K562 (cell line): ENCODE data around the gene DLGAP1. TPM values are rescaled to one million over a fixed set of nuclear protein-coding genes. Genes with fewer than 3 reads are reported as not detected.

ENCODE experiments used
- ATAC-seq: fragments of 200-7000 bp; cut with Tn5 transposase; 3 replicates; pipeline ENCODE4 v1.9.1; 2020; ENCODE audit warnings: moderate library complexity
- BruUV-seq: library from RNA; stranded (reverse); fragments of 400-500 nt; replicated peaks from 2 replicates; lab custom pipeline; 2021; lab: Mats Ljungman, UMichigan
- CTCF ChIA-PET: fragments of 300-600 bp; formaldehyde crosslinking; extraction: SDS; loops from one replicate; lab custom pipeline; 2021; ENCODE audit warnings: low intra/inter-chr PET ratio; lab: Yijun Ruan, JAX
- POLR2A ChIA-PET: fragments of 300-600, 350-650 bp; sonication (Branson Sonifier 250); formaldehyde crosslinking; extraction: SDS; loops from one replicate; lab custom pipeline; 2021; ENCODE audit warnings: antibody characterized with exemption, inconsistent platforms; lab: Yijun Ruan, JAX
- DNase-seq, 4 experiments: peaks; one replicate each; pipeline versions ENCODE4 v3.0.0 to v3.0.0-alpha.2; 2011 to 2018; ENCODE audit warnings: low spot score in 3 of 4, mixed read lengths in 3 of 4; ENCODE audit errors: extremely low read depth in 1 of 4
- FAIRE-seq: peaks from 2 replicates; lab custom pipeline; 2011; peaks lifted over from hg19 to GRCh38; lab: Jason Lieb, UNC
- H2AFZ ChIP-seq: 2 replicates; pipeline ENCODE4 v1.6.0; 2011; ENCODE audit warnings: low read depth, low read length, control low read depth, inconsistent platforms
- H3K27ac ChIP-seq: fragments of 200-600 bp; 3 replicates; pipeline ENCODE4 v1.8.0; 2011; ENCODE audit warnings: low read depth, mild to moderate bottlenecking, control low read depth, inconsistent platforms, low read length, moderate library complexity, mixed read lengths; ENCODE audit errors: extremely low read depth
- H3K27me3 ChIP-seq, 2 experiments: fragments of 300-600 bp in 1 of 2; 2 replicates in 1 of 2; 3 replicates in 1 of 2; pipeline versions ENCODE4 v1.6.0 to v1.8.0; 2011; ENCODE audit warnings: inconsistent platforms in 2 of 2, low read length in 2 of 2, mild to moderate bottlenecking in 1 of 2, mixed read lengths in 1 of 2, moderate library complexity in 1 of 2; ENCODE audit not compliant: control insufficient read depth in 2 of 2, insufficient read depth in 2 of 2
- H3K36me3 ChIP-seq: fragments of 300-600 bp; 3 replicates; pipeline ENCODE4 v1.8.0; 2011; ENCODE audit warnings: mild to moderate bottlenecking, low read length, inconsistent platforms; ENCODE audit not compliant: control insufficient read depth, insufficient read depth
- H3K4me1 ChIP-seq, 2 experiments: fragments of 200-600 bp in 1 of 2; replicated peaks in 1 of 2; 2 replicates in 1 of 2; 3 replicates in 1 of 2; pipeline versions ENCODE4 v1.5.1 to v1.8.0; 2011; ENCODE audit warnings: inconsistent platforms in 2 of 2, low read length in 2 of 2, mild to moderate bottlenecking in 1 of 2, mixed read lengths in 1 of 2, moderate library complexity in 1 of 2; ENCODE audit not compliant: control insufficient read depth in 2 of 2, insufficient read depth in 2 of 2
- H3K4me2 ChIP-seq: 2 replicates; pipeline ENCODE4 v1.6.1; 2011; ENCODE audit warnings: low read length, control low read depth, inconsistent platforms, mixed read lengths; ENCODE audit not compliant: insufficient read depth
- H3K4me3 ChIP-seq: fragments of 200-600 bp; sonication (generic), shearing (Covaris generic); 2 replicates; pipeline ENCODE4 v1.5.1; 2016; ENCODE audit warnings: control low read depth, inconsistent platforms
- H3K79me2 ChIP-seq: fragments of 200-600 bp; 3 replicates; pipeline ENCODE4 v1.8.0; 2011; ENCODE audit warnings: low read length, inconsistent platforms; ENCODE audit not compliant: control insufficient read depth, insufficient read depth
- H3K9ac ChIP-seq, 2 experiments: 2 replicates each; pipeline versions ENCODE4 v1.6.0 to v1.6.1; 2011; ENCODE audit warnings: low read depth in 2 of 2, low read length in 2 of 2, control low read depth in 1 of 2, inconsistent platforms in 1 of 2, mild to moderate bottlenecking in 1 of 2, mixed read lengths in 1 of 2; ENCODE audit not compliant: insufficient read depth in 1 of 2
- H3K9me1 ChIP-seq: one replicate; pipeline ENCODE4 v1.6.0; 2011; ENCODE audit warnings: inconsistent platforms, mild to moderate bottlenecking, low read length, moderate library complexity; ENCODE audit not compliant: control insufficient read depth, insufficient read depth
- H3K9me3 ChIP-seq: replicated peaks from 2 replicates; pipeline ENCODE4 v1.5.1; 2011; ENCODE audit warnings: low read depth, low read length, inconsistent platforms; ENCODE audit not compliant: control insufficient read depth, insufficient read depth
- H4K20me1 ChIP-seq: replicated peaks from 2 replicates; pipeline ENCODE4 v1.6.1; 2011; ENCODE audit warnings: low read length, inconsistent platforms, mixed read lengths; ENCODE audit not compliant: control insufficient read depth, insufficient read depth
- ARID1B ChIP-seq: fragments of 450-650 bp; IDR thresholded peaks from 2 replicates; pipeline ENCODE4 v1.6.1; 2016; ENCODE audit warnings: antibody characterized with exemption, mild to moderate bottlenecking, inconsistent platforms
- BCOR ChIP-seq: fragments of 450-650 bp; IDR thresholded peaks from 2 replicates; pipeline ENCODE4 v1.6.1; 2016
- CREM ChIP-seq: IDR thresholded peaks from 2 replicates; pipeline ENCODE4 v1.6.1; 2014; ENCODE audit warnings: antibody characterized with exemption, low read depth
- HSF4 ChIP-seq: fragments of 250-450 bp; sonication (Bioruptor Pico); IDR thresholded peaks from 2 replicates; pipeline ENCODE4 v2.1.2; 2022; ENCODE audit warnings: mild to moderate bottlenecking, moderate library complexity, borderline replicate concordance
- MTA1 ChIP-seq: fragments of 450-650 bp; IDR thresholded peaks from 2 replicates; pipeline ENCODE4 v1.6.1; 2017; ENCODE audit warnings: borderline replicate concordance
- MYNN ChIP-seq, 2 experiments: sonication (generic); formaldehyde crosslinking in 1 of 2; IDR thresholded peaks; 2 replicates each; pipeline versions ENCODE4 v1.5.0 to v1.6.1; 2016 to 2020; ENCODE audit warnings: antibody characterized with exemption in 1 of 2, missing genetic modification reagents in 1 of 2
- PYGO2 ChIP-seq: fragments of 450-650 bp; IDR thresholded peaks from 2 replicates; pipeline ENCODE4 v1.6.1; 2016; ENCODE audit warnings: mild to moderate bottlenecking, missing genetic modification characterization, moderate library complexity, missing compliant biosample characterization
- RBBP5 ChIP-seq: fragments of 200-600 bp; sonication (generic); IDR thresholded peaks from 2 replicates; pipeline ENCODE4 v1.6.1; 2012; ENCODE audit warnings: borderline replicate concordance, mild to moderate bottlenecking, low read length, control low read depth, inconsistent platforms; ENCODE audit not compliant: insufficient read depth, poor library complexity, severe bottlenecking
- RBFOX2 ChIP-seq: fragments of 200-400 bp; formaldehyde crosslinking; IDR thresholded peaks from 2 replicates; pipeline ENCODE4 v1.6.1; 2017; ENCODE audit warnings: low read depth, mild to moderate bottlenecking, low read length, moderate library complexity
- RCOR1 ChIP-seq, 2 experiments: IDR thresholded peaks; 2 replicates each; pipeline ENCODE4 v1.6.1; 2012; ENCODE audit warnings: low read depth in 2 of 2, low read length in 2 of 2, borderline replicate concordance in 1 of 2, improper control_type of control experiment in 1 of 2
- SP1 ChIP-seq: sonication (generic); formaldehyde crosslinking; IDR thresholded peaks from 2 replicates; pipeline ENCODE4 v1.8.1; 2022; ENCODE audit warnings: mild to moderate bottlenecking, missing genetic modification reagents
- SRF ChIP-seq, 2 experiments: fragments of 250-450, 450-650 bp in 1 of 2; sonication (Bioruptor Pico) in 1 of 2; sonication (generic) in 1 of 2; formaldehyde crosslinking; IDR thresholded peaks; 2 replicates each; pipeline versions ENCODE4 v1.5.0 to v1.5.1; 2020 to 2022; ENCODE audit warnings: mild to moderate bottlenecking in 1 of 2, missing genetic modification reagents in 1 of 2
- TARDBP ChIP-seq: fragments of 450-650 bp; IDR thresholded peaks from 2 replicates; pipeline ENCODE4 v1.6.1; 2016
- TBP ChIP-seq: optimal IDR thresholded peaks from 2 replicates; pipeline ENCODE3; 2011; ENCODE audit warnings: low read depth, low read length, improper control_type of control experiment
- ZNF175 ChIP-seq: fragments of 200-800 bp; sonication (Bioruptor generic); IDR thresholded peaks from 2 replicates; pipeline ENCODE4 v1.6.1; 2016; ENCODE audit warnings: low read depth, mild to moderate bottlenecking, missing genetic modification characterization, missing compliant biosample characterization
- ZNF184 ChIP-seq: sonication (generic); formaldehyde crosslinking; IDR thresholded peaks from 2 replicates; pipeline ENCODE4 v1.5.0; 2020; ENCODE audit warnings: missing genetic modification reagents
- ZNF445 ChIP-seq: fragments of 250-450 bp; sonication (Bioruptor Pico); IDR thresholded peaks from 2 replicates; pipeline ENCODE4 v1.4.0; 2020; ENCODE audit warnings: low read depth, mild to moderate bottlenecking, moderate library complexity
- WGBS: fragments of 100-300 bp; shearing (Covaris generic); methylation state at CpG from one replicate; pipeline ENCODE4 v1.1.6; 2016; ENCODE audit warnings: low coverage, mixed read lengths; ENCODE audit not compliant: insufficient coverage; ENCODE audit errors: missing lambda C conversion rate; 5-methylcytosine and 5-hydroxymethylcytosine counted together
- in situ Hi-C: fragments of 300-500 bp; cut with MboI; formaldehyde crosslinking; loops from 4 replicates; pipeline ENCODE4 v1.15.0; 2018; ENCODE audit warnings: inconsistent platforms, mixed read lengths
- intact Hi-C: fragments of 100-400 bp; cut with micrococcal nuclease; formaldehyde crosslinking; loops from 2 replicates; pipeline ENCODE4 v1.14.2; 2022
- polyA plus RNA-seq, 8 experiments: library from polyadenylated mRNA; depleted of rRNA in 4 of 8; stranded (reverse) in 5 of 8; unstranded in 3 of 8; fragments of >200 nt; fragmentation: Nextera tagmentation in 2 of 8; fragmentation: Illumina TruSeq in 1 of 8; extraction: Ambion mirVana in 2 of 8; extraction: Trizol in 1 of 8; gene quantifications; 2 replicates each; pipeline versions ENCODE4 v1.2.1 to v1.2.3, GENCODE V29; 2011 to 2014; ENCODE audit warnings: inconsistent platforms in 1 of 8, missing spikeins in 1 of 8
- total RNA-seq, 7 experiments: library from RNA; depleted of rRNA in 6 of 7; stranded (reverse); fragments of >200 nt in 6 of 7; fragmentation: Illumina TruSeq in 2 of 7; extraction: Trizol in 2 of 7; gene quantifications; 2 replicates each; pipeline versions ENCODE4 v1.2.1 to v1.2.3, GENCODE V29; 2011 to 2021; ENCODE audit warnings: low replicate concordance in 1 of 7
- TF ChIP-seq, protein P1 (sequence below): fragments of 450-650 bp; IDR thresholded peaks from 2 replicates; pipeline ENCODE4 v1.6.1; 2016

The DLGAP1 gene
- total and polyA plus RNA-seq, 9 of the 15 experiments (the other 6 are each of a cell fraction or from before 2014, with no cell fraction given): 0.04 to 0.22 (median 0.08) TPM

GRCh38 chr18:3706279-3707097 is 748.6 kb downstream of the DLGAP1 start:
- H3K27me3 ChIP-seq: no peaks in the 10 kb centered on the region
- H3K9me3 ChIP-seq: no peaks in the 10 kb centered on the region
- H3K4me2 ChIP-seq: peak overlapping the region; percentile 60; the same call in 1 of the 2 replicates
- H3K79me2 ChIP-seq: no peaks in the 10 kb centered on the region
- no TSS peak for BruUV-seq
- peak; percentile 98 for FAIRE-seq
- H2AFZ ChIP-seq: peak overlapping the region; percentile 60
- no peak overlapping the region for H3K4me3 ChIP-seq
- intact Hi-C loops (no loop called here), in situ Hi-C loops (no loop called here)
- ATAC-seq: peak; percentile 88
- no peaks in the 10 kb centered on the region for H3K9me1 ChIP-seq
- ChIA-PET POLR2A (interaction anchor here (0.6 to 1.7 kb wide), 9 partner anchors 10 to 1080 kb away, joined by 3 to 7 read pairs (median 4); no protein-coding TSS in a partner anchor), CTCF (interaction anchor here (1.5 kb wide), 1 partner anchor 289 kb away, joined by 4 read pairs; no protein-coding TSS in a partner anchor)
- H3K9ac ChIP-seq: peak overlapping the region in 1 of 2 experiments; percentile 17; a peak in 1 of 4 replicates
- peak; percentile 86 to 97 (median 90) for DNase-seq
- 7% methylated on average over 9 of the region's 9 CpGs for WGBS
- no peaks in the 10 kb centered on the region for H4K20me1 ChIP-seq
- peak overlapping the region; percentile 60 for H3K27ac ChIP-seq
- H3K4me1 ChIP-seq: peaks cover 25 to 41% of the 10 kb centered on the region in 2 experiments; a peak in 3 of 5 replicates
- H3K36me3 ChIP-seq: no peaks in the 10 kb centered on the region
- TF ChIP-seq, protein P1, sequence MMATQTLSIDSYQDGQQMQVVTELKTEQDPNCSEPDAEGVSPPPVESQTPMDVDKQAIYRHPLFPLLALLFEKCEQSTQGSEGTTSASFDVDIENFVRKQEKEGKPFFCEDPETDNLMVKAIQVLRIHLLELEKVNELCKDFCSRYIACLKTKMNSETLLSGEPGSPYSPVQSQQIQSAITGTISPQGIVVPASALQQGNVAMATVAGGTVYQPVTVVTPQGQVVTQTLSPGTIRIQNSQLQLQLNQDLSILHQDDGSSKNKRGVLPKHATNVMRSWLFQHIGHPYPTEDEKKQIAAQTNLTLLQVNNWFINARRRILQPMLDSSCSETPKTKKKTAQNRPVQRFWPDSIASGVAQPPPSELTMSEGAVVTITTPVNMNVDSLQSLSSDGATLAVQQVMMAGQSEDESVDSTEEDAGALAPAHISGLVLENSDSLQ: peak; percentile 89
- peak; percentile 59; the same call in 1 of the 2 replicates for TF ChIP-seq SP1 (CRISPR knock-in tag)
- TF ChIP-seq HSF4: 0 out of 2 replicates have a peak, but pooled peaks have one; percentile 31
- TF ChIP-seq ZNF445: no peak
- peak; percentile 98 for TF ChIP-seq CREM
- TF ChIP-seq ZNF184 (CRISPR knock-in tag): no peak
- TF ChIP-seq SRF (CRISPR knock-in tag; IDR thresholded peaks at IDR 0.05): no peak
- TF ChIP-seq MTA1: peak; percentile 83
- TF ChIP-seq BCOR: peak; percentile 67
- 0 out of 2 replicates have a peak, but pooled peaks have one; percentile 18 for TF ChIP-seq MYNN (IDR thresholded peaks at IDR 0.05)
- no peak for TF ChIP-seq MYNN (CRISPR knock-in tag; IDR thresholded peaks at IDR 0.05)
- TF ChIP-seq TBP: peak; percentile 30
- TF ChIP-seq RBFOX2: no peak
- TF ChIP-seq PYGO2: 0 out of 2 replicates have a peak, but pooled peaks have one; percentile 64
- peak; percentile 78 for TF ChIP-seq RBBP5
- peak; percentile 71 to 99; a peak in 3 of 4 replicates for TF ChIP-seq RCOR1 (IDR thresholded peaks at IDR 0.05; ENCODE audit: borderline replicate concordance in 1 of 2, low read depth in 2 of 2, low read length in 2 of 2)
- TF ChIP-seq ZNF175: peak; percentile 73; the same call in 1 of the 2 replicates
- peak; percentile 65; the same call in 1 of the 2 replicates for TF ChIP-seq TARDBP
- TF ChIP-seq ARID1B: peak; percentile 100
